GM19468 (cell line): ENCODE measurements around the gene ROCK2.

Experiments
- ATAC-seq: cut with Tn5 transposase; IDR thresholded peaks from one replicate; pipeline ENCODE4 v1.9.1; 2021; ENCODE audit warnings: mild to moderate bottlenecking, moderate library complexity, moderate number of reproducible peaks; ENCODE audit not compliant: unreplicated experiment; ENCODE audit errors: extremely low read depth

The ROCK2 gene

DNA sequence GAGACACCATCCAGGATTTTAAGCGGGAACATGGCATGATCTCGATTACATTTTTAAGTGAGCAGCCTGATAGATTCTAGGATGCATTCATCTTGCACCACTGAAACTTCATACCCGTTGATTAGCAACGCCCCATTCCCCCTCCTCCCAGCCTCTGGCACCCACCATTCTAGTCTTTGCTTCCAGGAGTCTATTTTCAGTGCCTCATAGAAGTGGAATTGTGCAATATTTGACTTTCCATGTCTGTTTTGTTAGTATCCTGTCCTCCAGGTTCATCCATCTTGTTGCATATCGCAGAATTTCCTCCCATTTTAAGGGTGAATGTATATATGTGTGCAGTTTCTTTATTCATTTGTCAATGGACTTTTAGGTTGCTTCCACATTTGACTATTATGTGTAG lies 210.1 kb downstream of the ROCK2 start:
- no peak for ATAC-seq

DNA sequence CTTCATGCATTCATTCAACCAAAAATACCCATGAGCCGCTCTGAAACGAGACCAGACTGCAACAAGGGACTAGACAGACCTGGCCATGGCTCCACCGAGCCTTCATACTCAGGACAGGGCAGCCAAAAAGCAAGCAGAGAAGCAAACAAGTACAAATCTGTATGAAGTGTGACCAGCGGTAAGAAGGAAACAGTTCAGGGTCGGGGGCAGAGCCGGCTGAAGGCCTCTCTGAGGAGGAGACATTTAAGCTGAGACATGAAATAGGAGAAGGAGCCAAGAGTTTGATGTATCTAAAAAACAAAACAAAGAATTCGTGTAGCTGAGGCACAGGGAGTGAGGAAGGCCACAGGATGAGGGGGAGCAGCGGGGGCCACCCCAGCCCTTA lies 210.5 kb downstream of the ROCK2 start:
- ATAC-seq = no peak

DNA sequence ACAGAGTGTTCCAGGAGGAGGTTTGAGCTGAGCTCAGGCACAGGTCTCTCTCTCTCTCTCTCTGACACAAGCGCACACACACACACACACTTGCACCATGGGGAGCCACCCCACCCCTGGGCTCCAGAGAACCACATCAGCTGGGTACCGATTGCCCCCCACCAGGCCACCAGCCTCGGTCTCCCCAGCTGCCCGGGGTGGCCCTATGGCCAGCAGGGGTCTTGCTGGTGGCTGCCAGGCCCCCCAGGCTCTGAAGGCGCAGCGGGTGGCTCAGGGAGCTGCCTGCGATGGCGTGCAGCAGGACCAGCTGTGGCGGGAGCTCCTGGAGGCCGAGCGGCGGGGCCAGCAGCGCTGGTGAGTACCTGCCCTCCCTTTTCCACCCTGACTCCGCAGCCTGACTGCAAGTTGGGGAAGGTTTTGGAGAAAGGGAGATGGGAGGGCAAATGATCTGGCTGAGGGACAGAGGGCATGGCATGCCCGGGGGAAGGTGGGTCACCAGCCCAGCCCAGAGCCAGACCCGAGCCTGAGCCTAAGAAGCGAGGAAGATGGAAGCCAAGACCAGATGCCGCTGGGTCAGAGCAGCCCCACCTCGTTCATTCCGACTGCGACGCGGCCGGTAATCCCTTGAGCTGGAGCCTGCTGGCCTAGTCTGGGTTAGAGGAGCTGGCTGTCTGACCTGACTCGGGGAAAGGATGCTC lies 211.0 kb downstream of the ROCK2 start:
- no peak for ATAC-seq

DNA sequence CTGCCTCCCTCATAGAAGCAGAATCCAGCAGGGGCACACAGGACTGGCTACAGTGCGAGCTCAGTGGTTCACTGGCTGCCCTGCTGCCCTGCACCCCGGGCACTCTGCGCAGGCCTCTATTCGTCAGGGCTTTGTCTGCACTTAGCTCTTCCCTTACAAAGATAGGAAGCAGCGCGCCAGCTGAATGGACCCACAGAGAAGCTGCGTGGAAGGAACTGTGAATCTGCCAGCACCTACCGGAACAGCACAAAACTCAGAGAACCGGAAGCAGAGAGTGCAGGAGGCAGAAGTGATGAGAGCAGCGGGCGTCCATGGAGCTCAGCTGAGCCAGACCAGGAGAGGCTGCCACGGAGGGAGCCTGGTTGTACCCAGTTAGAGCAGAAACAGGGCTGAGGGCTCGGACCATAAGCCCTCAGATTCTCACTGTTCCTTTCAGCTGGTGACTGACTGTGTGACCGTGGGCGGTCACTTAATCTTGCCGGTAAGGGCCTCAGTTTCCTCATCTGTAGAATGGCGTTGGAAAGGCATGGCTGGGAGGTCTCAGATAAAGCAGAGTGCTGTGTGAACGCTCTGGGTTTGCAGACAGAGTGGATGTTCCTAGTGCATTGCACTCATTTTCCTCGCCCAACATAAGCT lies 212.3 kb downstream of the ROCK2 start:
- no peak for ATAC-seq

DNA sequence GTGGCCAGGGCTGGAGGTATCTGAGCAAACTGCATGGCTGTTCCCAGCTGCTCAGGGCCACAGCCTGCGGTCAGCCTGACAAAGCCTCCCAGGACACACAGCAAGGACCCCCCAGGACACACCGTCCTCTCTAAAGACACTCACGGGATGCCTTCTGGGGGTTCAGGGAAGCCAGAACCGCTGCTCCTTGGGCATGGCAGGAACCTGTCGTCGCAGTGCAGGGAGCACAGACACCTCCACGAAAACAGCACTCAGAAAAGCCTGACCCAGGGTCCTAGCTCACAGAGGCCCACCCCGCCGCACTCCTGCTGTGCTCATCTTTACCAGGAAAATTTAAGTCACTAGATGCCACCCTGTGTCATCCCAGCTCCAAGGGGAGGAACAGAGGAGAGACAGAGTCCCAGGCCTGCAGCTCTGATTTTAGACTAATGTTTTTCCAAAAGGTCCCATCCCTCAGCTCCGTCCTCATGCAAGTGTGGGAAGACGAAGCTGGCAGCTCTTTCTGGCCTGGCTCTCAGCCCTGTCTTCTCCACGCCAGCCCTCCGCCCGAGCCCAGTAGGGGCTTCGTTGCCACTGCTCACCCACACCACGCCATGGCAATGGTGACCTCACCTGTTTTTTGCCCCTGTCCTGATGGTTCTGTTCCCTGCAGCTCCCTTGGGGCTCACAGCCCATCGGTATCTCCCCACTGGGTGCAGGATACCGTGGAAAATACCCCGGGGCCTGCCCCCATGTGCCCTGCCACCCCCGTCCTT lies 213.1 kb downstream of the ROCK2 start:
- ATAC-seq = no peak
